HCT116 (cell line): ENCODE results near the gene HECW1. TPM values are rescaled to one million over a fixed set of nuclear protein-coding genes. Genes with fewer than 3 reads are reported as not detected.

ENCODE experiments used
- ATAC-seq: fragments of 200-7000 bp; cut with Tn5 transposase; 2 replicates; pipeline ENCODE4 v1.9.1; 2020; ENCODE audit warnings: mild to moderate bottlenecking, moderate library complexity
- BruUV-seq: library from RNA; stranded (reverse); fragments of 400-500 nt; replicated peaks from 2 replicates; lab custom pipeline; 2021; lab: Mats Ljungman, UMichigan
- CTCF ChIA-PET: fragments of 300-600 bp; sonication (Branson Sonifier 250); formaldehyde crosslinking; loops from one replicate; lab custom pipeline; 2021; ENCODE audit warnings: antibody characterized with exemption; lab: Charles Lee
- POLR2A ChIA-PET: fragments of 300-600, 350-600 bp; sonication (Branson Sonifier 250); formaldehyde crosslinking; loops from one replicate; lab custom pipeline; 2021; ENCODE audit warnings: antibody characterized with exemption; lab: Charles Lee
- RAD21 ChIA-PET, 2 experiments: fragments of 300-600 bp; sonication (Branson Sonifier 250); formaldehyde crosslinking; loops; one replicate each; lab custom pipeline; 2023; ENCODE audit warnings: low total read pairs in 2 of 2; ENCODE audit not compliant: uncharacterized antibody in 2 of 2, unreplicated experiment in 2 of 2, low non-redundant PET in 1 of 2; lab: Charles Lee
- DNase-seq: peaks from one replicate; pipeline ENCODE4 v3.0.0-alpha.2; 2010; ENCODE audit warnings: low read depth, low spot score
- H2AFZ ChIP-seq: fragments of 200-600 bp; shearing (Covaris generic), sonication (generic); 2 replicates; pipeline ENCODE4 v1.6.1; 2017; ENCODE audit warnings: low read depth, mixed run types, mixed read lengths, antibody characterized with exemption, low read length; ENCODE audit not compliant: poor library complexity, severe bottlenecking
- H3K27ac ChIP-seq: 2 replicates; pipeline ENCODE4 v1.5.1; 2012; ENCODE audit warnings: low read depth, low read length
- H3K27me3 ChIP-seq: fragments of 200-600 bp; sonication (generic); 2 replicates; pipeline ENCODE4 v1.6.1; 2016; ENCODE audit warnings: mixed run types, low read length, mixed read lengths; ENCODE audit not compliant: insufficient read depth
- H3K36me3 ChIP-seq, 2 experiments: fragments of 200-500 bp in 1 of 2; fragments of 200-600 bp in 1 of 2; sonication (Bioruptor generic) in 1 of 2; sonication (generic) in 1 of 2; 2 replicates each; pipeline versions ENCODE4 v1.5.1 to v1.6.1; 2014 to 2016; ENCODE audit warnings: low read length in 2 of 2, inconsistent platforms in 1 of 2, mixed read lengths in 1 of 2, mixed run types in 1 of 2; ENCODE audit not compliant: insufficient read depth in 2 of 2, control insufficient read depth in 1 of 2
- H3K4me1 ChIP-seq, 2 experiments: fragments of 200-600 bp in 1 of 2; sonication (generic) in 1 of 2; 2 replicates each; pipeline versions ENCODE4 v1.5.1 to v1.6.1; 2012 to 2017; ENCODE audit warnings: low read length in 2 of 2, inconsistent platforms in 1 of 2, mild to moderate bottlenecking in 1 of 2, mixed read lengths in 1 of 2, mixed run types in 1 of 2, moderate library complexity in 1 of 2; ENCODE audit not compliant: insufficient read depth in 2 of 2, control insufficient read depth in 1 of 2
- H3K4me2 ChIP-seq: fragments of 200-600 bp; sonication (generic); 2 replicates; pipeline ENCODE4 v1.6.1; 2017; ENCODE audit warnings: mixed run types, low read length, mixed read lengths
- H3K4me3 ChIP-seq, 2 experiments: fragments of 200-600 bp in 1 of 2; sonication (generic) in 1 of 2; replicated peaks in 1 of 2; 2 replicates each; pipeline ENCODE4 v1.5.1; 2011 to 2016; ENCODE audit warnings: low read length in 2 of 2, control low read depth in 1 of 2, low read depth in 1 of 2, mild to moderate bottlenecking in 1 of 2, mixed read lengths in 1 of 2, mixed run types in 1 of 2
- H3K79me2 ChIP-seq: fragments of 200-600 bp; sonication (generic); 2 replicates; pipeline ENCODE4 v1.6.1; 2017; ENCODE audit warnings: mild to moderate bottlenecking, mixed run types, low read length, moderate library complexity, mixed read lengths; ENCODE audit not compliant: insufficient read depth
- H3K9ac ChIP-seq: fragments of 200-600 bp; sonication (generic); 2 replicates; pipeline ENCODE4 v1.6.1; 2016; ENCODE audit warnings: low read length, mixed read lengths
- H3K9me2 ChIP-seq: fragments of 200-600 bp; sonication (generic), shearing (Covaris generic); 2 replicates; pipeline ENCODE4 v1.6.1; 2017; ENCODE audit warnings: mixed run types, mild to moderate bottlenecking, moderate library complexity; ENCODE audit not compliant: insufficient read depth
- H3K9me3 ChIP-seq, 2 experiments: fragments of 200-500 bp in 1 of 2; fragments of 200-600 bp in 1 of 2; sonication (Bioruptor generic) in 1 of 2; sonication (generic) in 1 of 2; 2 replicates each; pipeline ENCODE4 v1.6.1; 2014 to 2017; ENCODE audit warnings: low read length in 2 of 2, mixed read lengths in 2 of 2, inconsistent platforms in 1 of 2, low read depth in 1 of 2, mild to moderate bottlenecking in 1 of 2, mixed run types in 1 of 2, moderate library complexity in 1 of 2; ENCODE audit not compliant: control insufficient read depth in 1 of 2, insufficient read depth in 1 of 2
- H4K20me1 ChIP-seq: fragments of 200-600 bp; sonication (generic), shearing (Covaris generic); 2 replicates; pipeline ENCODE4 v1.6.1; 2017; ENCODE audit warnings: mixed run types, mild to moderate bottlenecking, moderate library complexity; ENCODE audit not compliant: insufficient read depth
- CBX3 ChIP-seq: IDR thresholded peaks from 2 replicates; pipeline ENCODE4 v1.6.1; 2012; ENCODE audit warnings: low read depth
- EGR1 ChIP-seq: IDR thresholded peaks from 2 replicates; pipeline ENCODE4 v1.6.1; 2012; ENCODE audit warnings: low read depth
- RAD21 ChIP-seq: IDR thresholded peaks from 2 replicates; pipeline ENCODE4 v1.6.1; 2012; ENCODE audit warnings: low read depth, mild to moderate bottlenecking
- intact Hi-C: fragments of 100-400 bp; cut with micrococcal nuclease; formaldehyde crosslinking; loops from 2 replicates; pipeline ENCODE4 v1.10.0; 2022
- total RNA-seq: library from RNA; stranded (reverse); gene quantifications from one replicate; pipeline ENCODE4 v1.2.1, GENCODE V29; 2021; ENCODE audit not compliant: unreplicated experiment

Gene HECW1
- total RNA-seq, 1 experiment from 2014 or later = 5.6 TPM

DNA sequence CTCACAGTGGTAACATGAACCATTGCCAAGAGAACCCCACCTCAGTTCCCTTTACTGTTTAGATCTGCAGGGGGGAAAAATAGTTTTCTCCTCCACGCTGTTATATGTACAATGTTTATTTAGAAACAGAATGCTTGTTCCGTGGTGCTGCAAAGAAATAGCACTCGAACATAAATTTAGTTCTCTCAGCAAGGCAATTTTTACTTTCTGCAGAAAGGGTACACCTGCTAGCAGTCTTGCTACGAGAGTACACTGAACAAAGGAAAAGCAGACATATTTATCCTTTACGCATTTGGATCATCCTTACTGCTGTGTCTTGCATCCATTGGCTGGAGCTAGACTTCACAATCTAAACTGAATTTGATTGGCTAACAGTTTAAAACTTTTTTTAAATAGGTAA is 178.5 kb downstream of the HECW1 start:
- ChIA-PET RAD21 (no interaction called here), CTCF (no interaction called here)
- ATAC-seq = no peak

DNA sequence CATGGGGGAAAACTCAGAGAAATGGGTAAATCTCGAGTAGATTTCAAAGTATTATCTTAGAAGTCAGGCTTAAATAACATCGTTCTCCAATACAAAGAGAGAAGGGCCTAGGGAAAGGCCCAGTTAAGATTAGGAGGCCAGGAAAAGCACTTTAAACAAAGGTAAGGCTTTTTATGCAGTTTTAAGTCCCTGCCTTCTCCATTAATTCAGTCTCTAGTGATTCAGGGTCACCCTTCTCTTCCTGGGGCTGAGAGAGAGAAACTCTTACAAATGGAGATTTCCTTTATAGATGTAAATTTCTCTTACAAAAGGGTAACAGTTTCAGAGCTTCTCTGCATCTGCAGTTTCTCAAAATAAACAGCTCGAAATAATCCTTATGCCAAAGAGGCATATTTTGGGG is 179.3 kb downstream of the HECW1 start:
- H3K27me3 ChIP-seq = no peaks in the 10 kb centered on the region
- DNase-seq = no peak
- H4K20me1 ChIP-seq = no peaks in the 10 kb centered on the region
- peaks cover 10 to 12% of the 10 kb centered on the region in 2 experiments; a peak in 3 of 4 replicates for H3K4me1 ChIP-seq
- BruUV-seq = no TSS peak
- CTCF ChIA-PET = no interaction called here
- H3K9ac ChIP-seq = no peak overlapping the region
- no peak for TF ChIP-seq EGR1
- TF ChIP-seq, all 23 proteins: peak for 0
- Histone ChIP-seq H3K4me2 (no peak overlapping the region), H3K9me3 (peaks cover 0 to 6% of the 10 kb centered on the region in 2 experiments; a peak in 2 of 4 replicates), H3K4me3 (no peak overlapping the region), H3K27ac (no peak overlapping the region), H3K36me3 (no peaks in the 10 kb centered on the region), H3K9me2 (no peaks in the 10 kb centered on the region), H3K79me2 (no peaks in the 10 kb centered on the region), H2AFZ (no peak overlapping the region)
- ChIA-PET RAD21 (no interaction called here), POLR2A (no interaction called here)
- intact Hi-C loops = no loop called here
- no peak for ATAC-seq

More for the DNA sequence above, 178.5 kb downstream of the HECW1 start:
- no peaks in the 10 kb centered on the region for H4K20me1 ChIP-seq
- no TSS peak for BruUV-seq
- H3K27me3 ChIP-seq = no peaks in the 10 kb centered on the region
- 0 out of 2 replicates have a peak, but pooled peaks have one; percentile 16 for TF ChIP-seq CBX3
- TF ChIP-seq RAD21 = no peak
- TF ChIP-seq, all 23 proteins: peak for 1
- no peaks in the 10 kb centered on the region for H3K36me3 ChIP-seq
- no peak overlapping the region for H3K4me3 ChIP-seq
- no peak for DNase-seq
- no peaks in the 10 kb centered on the region for H3K9me2 ChIP-seq
- POLR2A ChIA-PET = no interaction called here
- H3K4me1 ChIP-seq = peaks cover 10 to 12% of the 10 kb centered on the region in 2 experiments; a peak in 3 of 4 replicates
- peaks cover 0 to 6% of the 10 kb centered on the region in 2 experiments; a peak in 2 of 4 replicates for H3K9me3 ChIP-seq
- H2AFZ ChIP-seq = no peak overlapping the region
- no peak overlapping the region for H3K27ac ChIP-seq
- intact Hi-C loops = no loop called here
- H3K9ac ChIP-seq = no peak overlapping the region
- H3K79me2 ChIP-seq = no peaks in the 10 kb centered on the region
- H3K4me2 ChIP-seq = no peak overlapping the region
